ENCODE results near the gene COBL. TPM values are rescaled to one million over a fixed set of nuclear protein-coding genes. Genes with fewer than 3 reads are reported as not detected.

Gene COBL
- total RNA-seq, 1 donor from 2014 or later, result 0.11 TPM

DNA sequence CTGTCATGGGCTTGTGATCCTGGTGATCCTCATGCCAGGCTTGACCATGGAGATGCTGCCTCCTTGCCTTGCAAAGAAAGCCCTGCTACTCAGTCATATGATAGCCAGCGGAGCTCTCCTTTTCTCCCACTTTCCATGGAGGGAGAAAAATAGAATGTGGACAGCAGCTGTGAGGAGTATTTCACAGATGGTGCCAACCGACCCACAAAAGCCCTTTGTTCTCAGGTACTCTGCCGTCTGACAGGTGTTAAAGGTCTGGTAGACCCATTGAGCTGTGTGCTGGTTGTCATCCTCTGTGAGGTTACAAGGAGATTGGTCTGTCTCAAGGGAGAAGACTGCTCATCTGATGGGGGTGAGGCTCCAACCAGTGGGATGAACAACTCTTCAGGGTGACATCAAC lies 29.5 kb upstream of the COBL start:
- Histone ChIP-seq H3K36me3 (no peaks in the 10 kb centered on the region), H3K9me3 (no peaks in the 10 kb centered on the region), H3K27ac (no peak overlapping the region), H3K4me3 (no peak overlapping the region), H3K27me3 (no peaks in the 10 kb centered on the region), H3K4me1 (no peaks in the 10 kb centered on the region)
- TF ChIP-seq, protein P1, sequence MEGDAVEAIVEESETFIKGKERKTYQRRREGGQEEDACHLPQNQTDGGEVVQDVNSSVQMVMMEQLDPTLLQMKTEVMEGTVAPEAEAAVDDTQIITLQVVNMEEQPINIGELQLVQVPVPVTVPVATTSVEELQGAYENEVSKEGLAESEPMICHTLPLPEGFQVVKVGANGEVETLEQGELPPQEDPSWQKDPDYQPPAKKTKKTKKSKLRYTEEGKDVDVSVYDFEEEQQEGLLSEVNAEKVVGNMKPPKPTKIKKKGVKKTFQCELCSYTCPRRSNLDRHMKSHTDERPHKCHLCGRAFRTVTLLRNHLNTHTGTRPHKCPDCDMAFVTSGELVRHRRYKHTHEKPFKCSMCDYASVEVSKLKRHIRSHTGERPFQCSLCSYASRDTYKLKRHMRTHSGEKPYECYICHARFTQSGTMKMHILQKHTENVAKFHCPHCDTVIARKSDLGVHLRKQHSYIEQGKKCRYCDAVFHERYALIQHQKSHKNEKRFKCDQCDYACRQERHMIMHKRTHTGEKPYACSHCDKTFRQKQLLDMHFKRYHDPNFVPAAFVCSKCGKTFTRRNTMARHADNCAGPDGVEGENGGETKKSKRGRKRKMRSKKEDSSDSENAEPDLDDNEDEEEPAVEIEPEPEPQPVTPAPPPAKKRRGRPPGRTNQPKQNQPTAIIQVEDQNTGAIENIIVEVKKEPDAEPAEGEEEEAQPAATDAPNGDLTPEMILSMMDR (IDR thresholded peaks at IDR 0.05), result no peak
- intact Hi-C loops (cut with DNase I), result no loop called here
- DNase-seq (ENCODE audit: low spot score in 2 of 2), result no peak

DNA sequence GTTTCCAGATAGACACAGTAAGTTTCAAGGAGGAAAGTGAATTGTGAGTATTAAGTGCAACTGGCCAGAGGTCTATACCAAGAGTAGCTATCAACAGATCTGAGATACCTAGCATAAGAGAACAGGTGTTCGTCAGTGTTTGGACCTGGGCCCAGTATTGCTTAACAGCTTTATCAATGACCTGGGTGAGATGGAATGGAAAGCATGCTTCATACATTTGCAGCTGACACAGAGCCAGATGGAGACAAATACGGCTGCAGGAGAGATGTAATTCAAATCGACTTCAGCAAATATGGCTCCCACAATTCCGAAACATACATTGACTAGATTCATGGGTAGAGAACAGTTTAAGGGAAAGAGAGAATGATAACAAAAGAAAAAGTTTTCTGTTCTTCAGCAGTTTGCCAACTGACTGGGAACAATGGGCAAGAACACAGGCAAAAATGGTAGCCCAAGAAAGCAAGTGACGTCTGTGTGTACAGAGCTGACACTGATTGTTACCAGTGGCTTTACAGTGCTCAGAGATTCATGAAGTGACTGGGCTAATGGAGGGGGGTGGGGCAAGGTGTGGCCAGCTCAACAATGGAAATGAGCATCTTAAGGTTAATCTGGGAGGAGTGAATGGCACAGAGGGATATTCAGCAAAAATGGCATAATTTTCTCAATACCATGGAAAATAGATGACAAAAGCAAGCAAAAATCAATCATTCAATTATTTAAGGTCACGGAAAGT lies 28.0 kb upstream of the COBL start:
- H3K4me3 ChIP-seq, result no peak overlapping the region
- no peaks in the 10 kb centered on the region for H3K36me3 ChIP-seq
- DNase-seq (ENCODE audit: low spot score in 2 of 2), result no peak
- no peak overlapping the region for H3K27ac ChIP-seq
- intact Hi-C loops (cut with DNase I), result no loop called here
- H3K4me1 ChIP-seq, result no peaks in the 10 kb centered on the region
- H3K27me3 ChIP-seq, result no peaks in the 10 kb centered on the region
- TF ChIP-seq, protein P1 (IDR thresholded peaks at IDR 0.05), result no peak
- no peaks in the 10 kb centered on the region for H3K9me3 ChIP-seq

DNA sequence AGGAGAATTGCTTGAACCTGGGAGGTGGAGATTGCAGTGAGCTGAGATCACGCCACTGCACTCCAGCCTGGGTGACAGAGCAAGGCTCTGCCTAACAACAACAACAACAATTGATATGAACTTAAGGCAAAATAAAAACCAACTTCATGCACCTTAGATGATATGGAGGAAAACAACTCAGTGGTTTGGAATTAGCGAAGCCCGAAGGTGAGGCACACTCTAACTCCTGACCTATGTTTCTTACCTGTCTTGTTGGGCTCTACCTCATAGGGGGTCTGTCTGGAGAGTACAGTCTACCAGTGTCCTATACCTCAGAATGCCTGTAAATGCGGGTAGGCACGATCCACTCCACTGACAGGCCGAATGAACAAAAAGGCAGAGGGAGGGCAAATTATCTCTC lies 24.3 kb upstream of the COBL start:
- H3K36me3 ChIP-seq, result no peaks in the 10 kb centered on the region
- DNase-seq (ENCODE audit: low spot score in 2 of 2), result no peak
- no peak overlapping the region for H3K27ac ChIP-seq
- H3K4me1 ChIP-seq, result no peaks in the 10 kb centered on the region
- intact Hi-C loops (cut with DNase I), result no loop called here
- H3K4me3 ChIP-seq, result no peak overlapping the region
- no peaks in the 10 kb centered on the region for H3K27me3 ChIP-seq
- TF ChIP-seq, protein P1 (IDR thresholded peaks at IDR 0.05), result no peak
- no peaks in the 10 kb centered on the region for H3K9me3 ChIP-seq

DNA sequence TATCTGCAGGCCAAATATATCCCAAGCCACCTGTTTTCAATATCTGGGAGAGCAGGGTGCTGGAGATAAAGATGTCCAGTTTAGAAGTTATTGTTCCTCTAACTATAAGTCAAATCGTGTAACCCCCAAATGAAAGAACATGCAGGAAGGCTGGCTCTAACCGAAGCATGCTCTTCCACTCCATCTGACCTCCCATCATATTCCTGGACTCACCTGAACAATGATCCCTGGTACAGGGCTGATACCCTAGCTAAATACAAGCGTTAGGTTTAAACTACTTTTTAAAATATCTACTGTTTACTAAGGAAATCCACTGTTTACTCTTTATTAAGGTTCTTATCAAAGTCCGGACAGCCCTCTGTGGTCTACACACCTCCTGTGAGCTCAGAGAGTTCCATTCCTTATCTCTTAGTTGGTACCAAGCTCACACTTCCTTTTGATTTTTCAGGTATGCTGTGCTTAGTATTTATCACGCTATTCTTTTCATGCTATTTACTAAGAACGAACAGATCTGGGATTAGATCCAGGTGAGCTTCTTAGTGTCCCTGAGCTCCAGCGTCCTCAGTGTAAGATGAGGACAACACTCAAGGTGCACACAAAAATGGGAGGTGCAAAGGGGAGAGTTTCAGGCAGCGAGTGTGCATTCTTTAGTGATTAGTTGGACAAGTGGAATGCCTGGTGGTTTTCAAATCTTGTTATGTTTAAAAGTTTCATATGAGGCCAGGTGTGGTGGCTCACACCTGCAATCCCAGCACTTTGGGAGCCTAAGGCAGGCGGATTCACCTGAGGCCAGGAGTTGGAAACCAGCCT lies 23.6 kb upstream of the COBL start:
- Histone ChIP-seq H3K9me3 (no peaks in the 10 kb centered on the region), H3K4me1 (no peaks in the 10 kb centered on the region), H3K27me3 (no peaks in the 10 kb centered on the region), H3K4me3 (no peak overlapping the region), H3K36me3 (no peaks in the 10 kb centered on the region), H3K27ac (no peak overlapping the region)
- intact Hi-C loops (cut with DNase I), result no loop called here
- TF ChIP-seq, protein P1 (IDR thresholded peaks at IDR 0.05), result no peak
- no peak for DNase-seq (ENCODE audit: low spot score in 2 of 2)

DNA sequence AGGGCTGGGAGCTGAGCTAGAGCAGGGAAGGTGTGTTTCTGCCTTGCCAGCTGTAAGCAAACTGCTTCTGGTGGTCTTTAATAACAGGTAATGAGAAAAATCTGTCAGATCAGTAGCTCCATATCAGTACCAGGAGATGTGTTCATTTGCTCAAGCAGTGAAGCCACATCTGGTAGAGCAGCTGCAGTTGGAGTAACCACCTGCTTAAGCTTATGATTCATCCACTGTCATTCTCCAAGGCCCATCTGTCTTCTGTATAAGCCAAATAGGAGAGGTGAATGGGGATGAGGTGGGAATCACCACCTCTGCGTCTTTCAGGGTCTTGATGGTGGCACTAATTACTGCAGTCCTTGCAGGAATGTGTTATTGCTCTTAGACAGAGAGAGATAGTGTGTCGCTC lies 18.4 kb upstream of the COBL start:
- intact Hi-C loops (cut with DNase I), result no loop called here
- H3K4me1 ChIP-seq, result no peaks in the 10 kb centered on the region
- no peak overlapping the region for H3K27ac ChIP-seq
- TF ChIP-seq, protein P1 (IDR thresholded peaks at IDR 0.05), result no peak
- H3K36me3 ChIP-seq, result no peaks in the 10 kb centered on the region
- DNase-seq (ENCODE audit: low spot score in 2 of 2), result no peak
- no peaks in the 10 kb centered on the region for H3K27me3 ChIP-seq
- no peaks in the 10 kb centered on the region for H3K9me3 ChIP-seq
- no peak overlapping the region for H3K4me3 ChIP-seq

Measured in ascending aorta (tissue), 2 donors.